GM23338 (cell line): ENCODE results near the gene GPSM1. TPM values are rescaled to one million over a fixed set of nuclear protein-coding genes. Genes with fewer than 3 reads are reported as not detected.

Experiments
- ATAC-seq: fragments of 200-7000 bp; cut with Tn5 transposase; 3 replicates; pipeline ENCODE4 v1.9.1; 2020
- DNase-seq: peaks from one replicate; pipeline ENCODE4 v3.0.0-alpha.2; 2015; ENCODE audit warnings: low spot score
- H2AFZ ChIP-seq: fragments of 200-600 bp; sonication (generic); 2 replicates; pipeline ENCODE4 v1.8.0; 2016; ENCODE audit warnings: antibody characterized with exemption, mild to moderate bottlenecking, moderate library complexity
- H3F3A ChIP-seq: fragments of 200-600 bp; sonication (generic); replicated peaks from 2 replicates; pipeline ENCODE4 v1.8.0; 2017; ENCODE audit warnings: antibody characterized with exemption, mixed run types, low read depth
- H3K27ac ChIP-seq: fragments of 200-600 bp; sonication (generic); 2 replicates; pipeline ENCODE4 v1.6.1; 2016; ENCODE audit warnings: low read depth
- H3K27me3 ChIP-seq: fragments of 200-600 bp; sonication (generic); 2 replicates; pipeline ENCODE4 v1.8.0; 2016; ENCODE audit warnings: mild to moderate bottlenecking, mixed run types, moderate library complexity; ENCODE audit not compliant: insufficient read depth
- H3K36me3 ChIP-seq: fragments of 200-600 bp; sonication (generic); 2 replicates; pipeline ENCODE4 v1.8.0; 2016; ENCODE audit warnings: mild to moderate bottlenecking; ENCODE audit not compliant: insufficient read depth
- H3K4me1 ChIP-seq: fragments of 200-600 bp; sonication (generic); 2 replicates; pipeline ENCODE4 v1.8.0; 2016; ENCODE audit warnings: mild to moderate bottlenecking, moderate library complexity; ENCODE audit not compliant: insufficient read depth
- H3K4me2 ChIP-seq: fragments of 200-600 bp; sonication (generic); 2 replicates; pipeline ENCODE4 v1.7.1; 2017; ENCODE audit warnings: mixed run types
- H3K4me3 ChIP-seq: fragments of 200-600 bp; sonication (generic); 2 replicates; pipeline ENCODE4 v1.6.1; 2016; ENCODE audit warnings: mixed run types
- H3K79me2 ChIP-seq: fragments of 200-600 bp; sonication (generic); replicated peaks from 2 replicates; pipeline ENCODE4 v1.8.0; 2017; ENCODE audit warnings: mild to moderate bottlenecking; ENCODE audit not compliant: insufficient read depth
- H3K9me2 ChIP-seq: fragments of 200-600 bp; sonication (generic); 2 replicates; pipeline ENCODE4 v1.8.0; 2017; ENCODE audit not compliant: insufficient read depth
- H4K20me1 ChIP-seq: fragments of 200-600 bp; sonication (generic); replicated peaks from 2 replicates; pipeline ENCODE4 v1.8.0; 2017; ENCODE audit warnings: mild to moderate bottlenecking; ENCODE audit not compliant: insufficient read depth
- H3K27ac Mint-ChIP-seq: 2 replicates; pipeline ENCODE4 v1.8.0; 2020; ENCODE audit warnings: inconsistent platforms, mild to moderate bottlenecking, moderate library complexity, mixed read lengths
- H3K27me3 Mint-ChIP-seq: 3 replicates; pipeline ENCODE4 v1.8.0; 2022; ENCODE audit warnings: low read depth, mild to moderate bottlenecking, moderate library complexity, mixed read lengths, inconsistent platforms; ENCODE audit not compliant: insufficient read depth, poor library complexity
- H3K36me3 Mint-ChIP-seq: 3 replicates; pipeline ENCODE4 v1.8.0; 2021; ENCODE audit warnings: low read depth, mild to moderate bottlenecking, inconsistent platforms, moderate library complexity, mixed read lengths
- H3K4me1 Mint-ChIP-seq: 3 replicates; pipeline ENCODE4 v1.8.0; 2020; ENCODE audit warnings: mild to moderate bottlenecking, inconsistent platforms, mixed read lengths
- H3K4me3 Mint-ChIP-seq: 3 replicates; pipeline ENCODE4 v1.8.0; 2021; ENCODE audit warnings: moderate library complexity, mild to moderate bottlenecking, inconsistent platforms, mixed read lengths
- H3K9me3 Mint-ChIP-seq: 3 replicates; pipeline ENCODE4 v1.8.0; 2020; ENCODE audit warnings: moderate library complexity, mild to moderate bottlenecking, inconsistent platforms, mixed read lengths
- POLR2AphosphoS5 ChIP-seq: IDR thresholded peaks from 2 replicates; pipeline ENCODE4 v1.6.1; 2016; ENCODE audit warnings: antibody characterized with exemption, low read depth
- STAT1 ChIP-seq: IDR thresholded peaks from one replicate; pipeline ENCODE4 v1.6.1; 2016; ENCODE audit warnings: antibody characterized with exemption; ENCODE audit not compliant: unreplicated experiment
- ZNF331 ChIP-seq: fragments of 250-450 bp; sonication (Bioruptor Pico); IDR thresholded peaks from 2 replicates; pipeline ENCODE4 v1.5.0; 2020; ENCODE audit warnings: low read depth, mild to moderate bottlenecking, moderate library complexity
- polyA plus RNA-seq: library from polyadenylated mRNA; unstranded; fragments of >200 nt; fragmentation: Nextera tagmentation; extraction: Ambion mirVana; gene quantifications from 2 replicates; pipeline ENCODE4 v1.2.1, GENCODE V29; 2016
- total RNA-seq: library from RNA; depleted of rRNA; stranded (reverse); fragments of >200 nt; shearing (Covaris generic); gene quantifications from 2 replicates; pipeline ENCODE4 v1.2.3, GENCODE V29; 2014; rRNA removed
- TF ChIP-seq, protein P1 (sequence below), 2 experiments: fragments of 200-600 bp in 1 of 2; sonication (generic) in 1 of 2; conservative IDR thresholded peaks; 2 replicates each; pipeline versions ENCODE4 v1.5.1 to v1.6.1; 2016 to 2017; ENCODE audit warnings: antibody characterized with exemption in 2 of 2, low read depth in 2 of 2, mild to moderate bottlenecking in 2 of 2, moderate library complexity in 1 of 2

GPSM1 gene
- total and polyA plus RNA-seq, 2 experiments from 2014 or later: 4.8 to 23.2 TPM

DNA sequence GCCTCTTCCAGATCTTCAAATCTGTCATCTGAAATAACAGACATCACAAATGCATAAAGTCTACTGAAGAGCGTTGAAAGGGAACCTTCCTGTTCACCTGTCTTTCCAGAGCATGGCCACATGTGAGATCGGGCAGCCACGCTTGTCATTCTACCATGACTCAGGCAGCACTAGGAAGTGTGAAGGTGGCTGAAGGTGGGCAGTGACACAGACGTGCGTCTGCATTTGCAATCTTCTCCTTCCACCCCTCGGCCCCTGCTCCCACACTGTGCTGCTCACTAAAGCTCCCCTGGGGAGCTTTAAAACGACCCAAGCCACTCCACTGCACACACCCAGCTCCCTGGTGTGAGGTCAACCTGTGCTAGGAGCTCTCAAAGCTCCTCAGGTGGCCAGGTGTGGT is 80.6 kb downstream of the GPSM1 start:
- peaks cover 67% of the 10 kb centered on the region for H3K36me3 Mint-ChIP-seq
- peaks cover 36% of the 10 kb centered on the region for H3K36me3 ChIP-seq

More for the DNA sequence above, 80.6 kb downstream of the GPSM1 start:
- Histone ChIP-seq H3F3A (peaks cover 14% of the 10 kb centered on the region), H2AFZ (no peak overlapping the region), H3K27me3 (no peaks in the 10 kb centered on the region), H3K4me1 (peaks cover 17% of the 10 kb centered on the region; the same call in 1 of the 2 replicates), H3K9me2 (no peaks in the 10 kb centered on the region), H3K4me2 (no peak overlapping the region), H4K20me1 (peaks cover 20% of the 10 kb centered on the region), H3K79me2 (peaks cover 49% of the 10 kb centered on the region), H3K27ac (no peak overlapping the region), H3K4me3 (no peak overlapping the region)
- peak overlapping the region; percentile 53; the same call in 1 of the 3 replicates for H3K4me3 Mint-ChIP-seq
- ATAC-seq (no peak), DNase-seq (no peak)
- H3K27ac Mint-ChIP-seq: no peak overlapping the region
- H3K27me3 Mint-ChIP-seq: peaks cover 22% of the 10 kb centered on the region
- TF ChIP-seq ZNF331 (CRISPR knock-in tag): no peak
- TF ChIP-seq POLR2AphosphoS5: no peak
- no peak for TF ChIP-seq STAT1
- TF ChIP-seq, protein P1, sequence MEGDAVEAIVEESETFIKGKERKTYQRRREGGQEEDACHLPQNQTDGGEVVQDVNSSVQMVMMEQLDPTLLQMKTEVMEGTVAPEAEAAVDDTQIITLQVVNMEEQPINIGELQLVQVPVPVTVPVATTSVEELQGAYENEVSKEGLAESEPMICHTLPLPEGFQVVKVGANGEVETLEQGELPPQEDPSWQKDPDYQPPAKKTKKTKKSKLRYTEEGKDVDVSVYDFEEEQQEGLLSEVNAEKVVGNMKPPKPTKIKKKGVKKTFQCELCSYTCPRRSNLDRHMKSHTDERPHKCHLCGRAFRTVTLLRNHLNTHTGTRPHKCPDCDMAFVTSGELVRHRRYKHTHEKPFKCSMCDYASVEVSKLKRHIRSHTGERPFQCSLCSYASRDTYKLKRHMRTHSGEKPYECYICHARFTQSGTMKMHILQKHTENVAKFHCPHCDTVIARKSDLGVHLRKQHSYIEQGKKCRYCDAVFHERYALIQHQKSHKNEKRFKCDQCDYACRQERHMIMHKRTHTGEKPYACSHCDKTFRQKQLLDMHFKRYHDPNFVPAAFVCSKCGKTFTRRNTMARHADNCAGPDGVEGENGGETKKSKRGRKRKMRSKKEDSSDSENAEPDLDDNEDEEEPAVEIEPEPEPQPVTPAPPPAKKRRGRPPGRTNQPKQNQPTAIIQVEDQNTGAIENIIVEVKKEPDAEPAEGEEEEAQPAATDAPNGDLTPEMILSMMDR (conservative IDR thresholded peaks at IDR 0.05; ENCODE audit: low read depth in 2 of 2): no peak
- peaks cover 20% of the 10 kb centered on the region for H3K4me1 Mint-ChIP-seq
- H3K9me3 Mint-ChIP-seq: no peaks in the 10 kb centered on the region

Other genes starting within 250 kb of the GPSM1 start
- 16.5 and 20.8 TPM in 2 replicates for gene NACC2, start 232.2 kb upstream of the GPSM1 start, total RNA-seq
- 3.2 and 3.8 TPM in 2 replicates for gene NACC2, start 232.2 kb upstream of the GPSM1 start, polyA plus RNA-seq
- 32.6 and 39.2 TPM in 2 replicates for gene TMEM250, start 208.7 kb upstream of the GPSM1 start, total RNA-seq
- 11.8 and 12.2 TPM in 2 replicates for gene TMEM250, start 208.7 kb upstream of the GPSM1 start, polyA plus RNA-seq
- gene LHX3, start 122.4 kb upstream of the GPSM1 start, total RNA-seq: not detected in 2 replicates
- 0.08 TPM in 1 of 2 replicates, not detected in the other for gene LHX3, start 122.4 kb upstream of the GPSM1 start, polyA plus RNA-seq
- gene QSOX2, start 81.7 kb upstream of the GPSM1 start, total RNA-seq: 25.5 and 29.2 TPM in 2 replicates
- gene QSOX2, start 81.7 kb upstream of the GPSM1 start, polyA plus RNA-seq: 9.2 and 10.5 TPM in 2 replicates
- gene CCDC187, start 23.4 kb upstream of the GPSM1 start, total RNA-seq: 0.14 TPM in 1 of 2 replicates, not detected in the other
- gene CCDC187, start 23.4 kb upstream of the GPSM1 start, polyA plus RNA-seq: not detected in 2 replicates
- 21.7 and 53.9 TPM in 2 replicates for gene DNLZ, start 36.2 kb downstream of the GPSM1 start, total RNA-seq
- gene DNLZ, start 36.2 kb downstream of the GPSM1 start, polyA plus RNA-seq: 33.4 and 37.7 TPM in 2 replicates
- gene CARD9, start 46.1 kb downstream of the GPSM1 start, total RNA-seq: 0.49 and 1.1 TPM in 2 replicates
- gene CARD9, start 46.1 kb downstream of the GPSM1 start, polyA plus RNA-seq: 0.63 and 0.92 TPM in 2 replicates
- 20.4 and 22.7 TPM in 2 replicates for gene SNAPC4, start 72.6 kb downstream of the GPSM1 start, total RNA-seq
- 8.8 and 10.2 TPM in 2 replicates for gene SNAPC4, start 72.6 kb downstream of the GPSM1 start, polyA plus RNA-seq
- gene ENTR1, start 83.1 kb downstream of the GPSM1 start, total RNA-seq: 79.7 and 91.9 TPM in 2 replicates
- gene ENTR1, start 83.1 kb downstream of the GPSM1 start, polyA plus RNA-seq: 25.6 and 29.9 TPM in 2 replicates
- 83.3 and 88.2 TPM in 2 replicates for gene PMPCA, start 83.1 kb downstream of the GPSM1 start, total RNA-seq
- gene PMPCA, start 83.1 kb downstream of the GPSM1 start, polyA plus RNA-seq: 54.6 and 61.3 TPM in 2 replicates
- 10.9 and 13.4 TPM in 2 replicates for gene INPP5E, start 112.3 kb downstream of the GPSM1 start, total RNA-seq
- gene INPP5E, start 112.3 kb downstream of the GPSM1 start, polyA plus RNA-seq: 5.8 TPM in 2 replicates
- gene SEC16A, start 155.5 kb downstream of the GPSM1 start, total RNA-seq: 54.3 and 59.2 TPM in 2 replicates
- 34.0 and 35.7 TPM in 2 replicates for gene SEC16A, start 155.5 kb downstream of the GPSM1 start, polyA plus RNA-seq
- gene NOTCH1, start 218.5 kb downstream of the GPSM1 start, total RNA-seq: 78.7 and 97.2 TPM in 2 replicates
- gene NOTCH1, start 218.5 kb downstream of the GPSM1 start, polyA plus RNA-seq: 9.9 and 10.3 TPM in 2 replicates